ENCODE results near the gene AKAP8.
A peak's percentile ranks its signal among the peaks of the same experiment; 100 is the strongest.
"Not testable (repeated sequence)": the region's sequence is repeated elsewhere in the genome, so short reads cannot be mapped to it uniquely, and the experiment has no call there.

Gene AKAP8

GRCh38 chr19:15368051-15368632 is 11.4 kb downstream of the AKAP8 start:
- H3K9me3 ChIP-seq (ENCODE audit: insufficient read depth, low read depth, low read length) = no peaks in the 10 kb centered on the region
- no peaks in the 10 kb centered on the region for H3F3A ChIP-seq (ENCODE audit: low read depth)
- no peak overlapping the region for H3K4me3 ChIP-seq (ENCODE audit: low read length, poor library complexity, severe bottlenecking)
- H3K9me2 ChIP-seq (replicated peaks; ENCODE audit: low read depth, low read length) = no peaks in the 10 kb centered on the region
- H3K4me1 ChIP-seq (ENCODE audit: insufficient read depth, low read length, poor library complexity, severe bottlenecking) = no peaks in the 10 kb centered on the region
- peaks cover 74% of the 10 kb centered on the region; the same call in 1 of the 2 replicates for H3K36me3 ChIP-seq (ENCODE audit: insufficient read depth, low read length)
- no peak overlapping the region for H3K4me2 ChIP-seq (ENCODE audit: low read depth, low read length, poor library complexity, severe bottlenecking)
- no peak for TF ChIP-seq EZH2phosphoT487 (IDR thresholded peaks at IDR 0.05; ENCODE audit: borderline replicate concordance)
- TF ChIP-seq, protein P1, sequence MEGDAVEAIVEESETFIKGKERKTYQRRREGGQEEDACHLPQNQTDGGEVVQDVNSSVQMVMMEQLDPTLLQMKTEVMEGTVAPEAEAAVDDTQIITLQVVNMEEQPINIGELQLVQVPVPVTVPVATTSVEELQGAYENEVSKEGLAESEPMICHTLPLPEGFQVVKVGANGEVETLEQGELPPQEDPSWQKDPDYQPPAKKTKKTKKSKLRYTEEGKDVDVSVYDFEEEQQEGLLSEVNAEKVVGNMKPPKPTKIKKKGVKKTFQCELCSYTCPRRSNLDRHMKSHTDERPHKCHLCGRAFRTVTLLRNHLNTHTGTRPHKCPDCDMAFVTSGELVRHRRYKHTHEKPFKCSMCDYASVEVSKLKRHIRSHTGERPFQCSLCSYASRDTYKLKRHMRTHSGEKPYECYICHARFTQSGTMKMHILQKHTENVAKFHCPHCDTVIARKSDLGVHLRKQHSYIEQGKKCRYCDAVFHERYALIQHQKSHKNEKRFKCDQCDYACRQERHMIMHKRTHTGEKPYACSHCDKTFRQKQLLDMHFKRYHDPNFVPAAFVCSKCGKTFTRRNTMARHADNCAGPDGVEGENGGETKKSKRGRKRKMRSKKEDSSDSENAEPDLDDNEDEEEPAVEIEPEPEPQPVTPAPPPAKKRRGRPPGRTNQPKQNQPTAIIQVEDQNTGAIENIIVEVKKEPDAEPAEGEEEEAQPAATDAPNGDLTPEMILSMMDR (conservative IDR thresholded peaks at IDR 0.05; ENCODE audit: low read length) = no peak
- no peak overlapping the region for H2AFZ ChIP-seq (ENCODE audit: low read length)
- no peak overlapping the region for H3K9ac ChIP-seq (ENCODE audit: low read depth, low read length, poor library complexity, severe bottlenecking)
- H3K27me3 ChIP-seq (ENCODE audit: insufficient read depth, low read length, poor library complexity, severe bottlenecking) = no peaks in the 10 kb centered on the region
- peaks cover 2% of the 10 kb centered on the region for H4K20me1 ChIP-seq (ENCODE audit: insufficient read depth, low read length, poor library complexity, severe bottlenecking)
- peaks cover 8% of the 10 kb centered on the region; the same call in 1 of the 2 replicates for H3K79me2 ChIP-seq (ENCODE audit: insufficient read depth, low read length)

DNA sequence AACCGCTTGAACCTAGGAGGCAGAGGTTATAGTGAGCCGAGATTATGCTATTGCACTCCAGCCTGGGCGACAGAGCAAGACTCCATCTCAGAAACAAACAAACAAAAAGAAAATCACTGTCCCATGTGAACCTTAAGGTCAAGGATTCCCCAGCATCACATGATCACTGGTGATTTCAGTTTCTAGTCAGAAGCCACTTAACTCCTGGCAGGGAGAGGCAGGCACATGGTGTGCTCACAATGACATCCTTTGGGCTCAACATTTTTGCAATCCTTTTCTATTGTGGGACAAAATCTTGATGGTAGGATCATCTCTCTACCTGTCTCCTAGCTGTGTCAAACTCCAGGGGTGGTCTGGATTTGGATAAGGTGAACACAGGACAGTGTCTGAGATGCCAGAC is 12.1 kb downstream of the AKAP8 start:
- Histone ChIP-seq H2AFZ (ENCODE audit: low read length) (no peak overlapping the region), H3K27me3 (ENCODE audit: insufficient read depth, low read length, poor library complexity, severe bottlenecking) (no peaks in the 10 kb centered on the region), H3K4me3 (ENCODE audit: low read length, poor library complexity, severe bottlenecking) (no peak overlapping the region), H3K4me1 (ENCODE audit: insufficient read depth, low read length, poor library complexity, severe bottlenecking) (no peaks in the 10 kb centered on the region), H3K9me3 (ENCODE audit: insufficient read depth, low read depth, low read length) (no peaks in the 10 kb centered on the region), H3K9ac (ENCODE audit: low read depth, low read length, poor library complexity, severe bottlenecking) (no peak overlapping the region), H3K4me2 (ENCODE audit: low read depth, low read length, poor library complexity, severe bottlenecking) (no peak overlapping the region), H3K79me2 (ENCODE audit: insufficient read depth, low read length) (peaks cover 1% of the 10 kb centered on the region; the same call in 1 of the 2 replicates), H3K9me2 (replicated peaks; ENCODE audit: low read depth, low read length) (no peaks in the 10 kb centered on the region), H3F3A (ENCODE audit: low read depth) (no peaks in the 10 kb centered on the region), H4K20me1 (ENCODE audit: insufficient read depth, low read length, poor library complexity, severe bottlenecking) (no peaks in the 10 kb centered on the region), H3K36me3 (ENCODE audit: insufficient read depth, low read length) (peaks cover 67% of the 10 kb centered on the region; the same call in 1 of the 2 replicates)
- TF ChIP-seq EZH2phosphoT487 (IDR thresholded peaks at IDR 0.05; ENCODE audit: borderline replicate concordance) = no peak

- H4K20me1 ChIP-seq (ENCODE audit: insufficient read depth, low read length, poor library complexity, severe bottlenecking) = no peaks in the 10 kb centered on the region
- peaks cover 62% of the 10 kb centered on the region; the same call in 1 of the 2 replicates for H3K36me3 ChIP-seq (ENCODE audit: insufficient read depth, low read length)
- no peaks in the 10 kb centered on the region for H3K79me2 ChIP-seq (ENCODE audit: insufficient read depth, low read length)
- no peaks in the 10 kb centered on the region for H3K9me3 ChIP-seq (ENCODE audit: insufficient read depth, low read depth, low read length)
- no peaks in the 10 kb centered on the region for H3K4me1 ChIP-seq (ENCODE audit: insufficient read depth, low read length, poor library complexity, severe bottlenecking)
- no peak overlapping the region for H3K4me2 ChIP-seq (ENCODE audit: low read depth, low read length, poor library complexity, severe bottlenecking)
- no peaks in the 10 kb centered on the region for H3K27me3 ChIP-seq (ENCODE audit: insufficient read depth, low read length, poor library complexity, severe bottlenecking)
- TF ChIP-seq, protein P1 (conservative IDR thresholded peaks at IDR 0.05; ENCODE audit: low read length) = 0 out of 2 replicates have a peak, but pooled peaks have one; percentile 15
- TF ChIP-seq EZH2phosphoT487 (IDR thresholded peaks at IDR 0.05; ENCODE audit: borderline replicate concordance) = no peak
- H3K4me3 ChIP-seq (ENCODE audit: low read length, poor library complexity, severe bottlenecking) = no peak overlapping the region
- H3K9ac ChIP-seq (ENCODE audit: low read depth, low read length, poor library complexity, severe bottlenecking) = no peak overlapping the region
- H3F3A ChIP-seq (ENCODE audit: low read depth) = no peaks in the 10 kb centered on the region
- H2AFZ ChIP-seq (ENCODE audit: low read length) = no peak overlapping the region
- no peaks in the 10 kb centered on the region for H3K9me2 ChIP-seq (replicated peaks; ENCODE audit: low read depth, low read length)
Measured at GRCh38 chr19:15365264-15365663, 14.3 kb downstream of the AKAP8 start.

DNA sequence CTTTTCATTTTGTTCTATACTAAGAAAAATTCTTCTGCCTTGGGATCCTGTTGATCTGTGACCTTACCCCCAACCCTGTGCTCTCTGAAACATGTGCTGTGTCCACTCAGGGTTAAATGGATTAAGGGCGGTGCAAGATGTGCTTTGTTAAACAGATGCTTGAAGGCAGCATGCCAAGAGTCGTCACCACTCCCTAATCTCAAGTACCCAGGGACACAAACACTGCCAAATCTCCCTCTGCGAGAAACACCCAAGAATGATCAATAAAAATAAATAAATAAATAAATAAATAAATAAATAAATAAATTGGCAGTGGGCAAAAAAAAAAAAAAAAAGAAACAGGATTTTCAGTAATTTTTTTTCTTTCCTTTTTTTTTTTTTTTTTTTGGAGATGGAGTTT is 15.8 kb downstream of the AKAP8 start:
- not testable (repeated sequence) for H3K27me3 ChIP-seq (ENCODE audit: insufficient read depth, low read length, poor library complexity, severe bottlenecking); H3K79me2 ChIP-seq (ENCODE audit: insufficient read depth, low read length); H3K9me2 ChIP-seq (replicated peaks; ENCODE audit: low read depth, low read length); H3F3A ChIP-seq (ENCODE audit: low read depth); H3K9ac ChIP-seq (ENCODE audit: low read depth, low read length, poor library complexity, severe bottlenecking); H4K20me1 ChIP-seq (ENCODE audit: insufficient read depth, low read length, poor library complexity, severe bottlenecking); H3K4me3 ChIP-seq (ENCODE audit: low read length, poor library complexity, severe bottlenecking); H3K4me2 ChIP-seq (ENCODE audit: low read depth, low read length, poor library complexity, severe bottlenecking); H3K4me1 ChIP-seq (ENCODE audit: insufficient read depth, low read length, poor library complexity, severe bottlenecking); H2AFZ ChIP-seq (ENCODE audit: low read length); H3K9me3 ChIP-seq (ENCODE audit: insufficient read depth, low read depth, low read length)
- peaks cover 59% of the 10 kb centered on the region; the same call in 1 of the 2 replicates for H3K36me3 ChIP-seq (ENCODE audit: insufficient read depth, low read length)

GRCh38 chr19:15363048-15363447 is 16.5 kb downstream of the AKAP8 start:
- H3K9me2 ChIP-seq (replicated peaks; ENCODE audit: low read depth, low read length); H3K9ac ChIP-seq (ENCODE audit: low read depth, low read length, poor library complexity, severe bottlenecking); H2AFZ ChIP-seq (ENCODE audit: low read length); H3K9me3 ChIP-seq (ENCODE audit: insufficient read depth, low read depth, low read length); H3K79me2 ChIP-seq (ENCODE audit: insufficient read depth, low read length); H3F3A ChIP-seq (ENCODE audit: low read depth); H3K4me1 ChIP-seq (ENCODE audit: insufficient read depth, low read length, poor library complexity, severe bottlenecking); H3K4me3 ChIP-seq (ENCODE audit: low read length, poor library complexity, severe bottlenecking); H4K20me1 ChIP-seq (ENCODE audit: insufficient read depth, low read length, poor library complexity, severe bottlenecking); H3K27me3 ChIP-seq (ENCODE audit: insufficient read depth, low read length, poor library complexity, severe bottlenecking); H3K4me2 ChIP-seq (ENCODE audit: low read depth, low read length, poor library complexity, severe bottlenecking): not testable (repeated sequence)
- H3K36me3 ChIP-seq (ENCODE audit: insufficient read depth, low read length) = peaks cover 59% of the 10 kb centered on the region; the same call in 1 of the 2 replicates

DNA sequence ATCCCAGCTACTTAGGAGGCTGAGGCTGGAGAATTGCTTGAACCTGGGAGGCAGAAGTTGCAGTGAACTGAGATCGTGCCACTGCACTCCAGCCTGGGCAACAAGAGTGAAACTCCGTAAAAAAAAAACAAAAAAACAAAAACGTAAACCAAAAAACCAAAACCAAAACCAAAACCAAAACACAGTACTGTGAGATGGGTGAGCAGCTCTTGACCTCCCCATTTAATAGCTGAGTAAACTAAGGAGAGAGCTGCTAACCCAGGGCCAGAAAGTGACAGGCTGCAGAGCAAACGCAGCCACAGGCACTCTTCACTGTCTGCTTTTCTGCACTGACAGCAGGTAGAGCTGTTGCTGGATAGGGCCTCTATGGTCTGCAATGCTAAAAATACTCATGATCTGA is 19.6 kb downstream of the AKAP8 start:
- not testable (repeated sequence) for H3K27me3 ChIP-seq (ENCODE audit: insufficient read depth, low read length, poor library complexity, severe bottlenecking); H3K79me2 ChIP-seq (ENCODE audit: insufficient read depth, low read length); H3K4me2 ChIP-seq (ENCODE audit: low read depth, low read length, poor library complexity, severe bottlenecking); H2AFZ ChIP-seq (ENCODE audit: low read length); H3K4me1 ChIP-seq (ENCODE audit: insufficient read depth, low read length, poor library complexity, severe bottlenecking); H3K9me3 ChIP-seq (ENCODE audit: insufficient read depth, low read depth, low read length); H4K20me1 ChIP-seq (ENCODE audit: insufficient read depth, low read length, poor library complexity, severe bottlenecking); H3K9ac ChIP-seq (ENCODE audit: low read depth, low read length, poor library complexity, severe bottlenecking); H3K9me2 ChIP-seq (replicated peaks; ENCODE audit: low read depth, low read length); H3K4me3 ChIP-seq (ENCODE audit: low read length, poor library complexity, severe bottlenecking); H3F3A ChIP-seq (ENCODE audit: low read depth)
- H3K36me3 ChIP-seq (ENCODE audit: insufficient read depth, low read length) = peaks cover 58% of the 10 kb centered on the region; the same call in 1 of the 2 replicates

All from Loucy (cell line).